ENCODE measurements around the gene RGL2.

- TF ChIP-seq CTCF (IDR thresholded peaks at IDR 0.05) (peak; percentile 81), MAX (IDR thresholded peaks at IDR 0.05) (no peak), POLR2A (IDR thresholded peaks at IDR 0.05; ENCODE audit: low read length) (no peak), POLR2AphosphoS2 (conservative IDR thresholded peaks at IDR 0.05; ENCODE audit: low read length) (no peak), JUN (IDR thresholded peaks at IDR 0.05) (no peak), FOSB (CRISPR knock-in tag; IDR thresholded peaks at IDR 0.05) (no peak), ZSCAN20 (CRISPR knock-in tag; IDR thresholded peaks at IDR 0.05) (no peak), GATA3 (IDR thresholded peaks at IDR 0.05; ENCODE audit: borderline replicate concordance) (no peak), CHD2 (IDR thresholded peaks at IDR 0.05; ENCODE audit: low read length, partially characterized antibody) (no peak), MAFK (IDR thresholded peaks at IDR 0.05; ENCODE audit: partially characterized antibody) (no peak), ZNF302 (CRISPR knock-in tag; IDR thresholded peaks at IDR 0.05) (no peak), HOXA7 (CRISPR knock-in tag; IDR thresholded peaks at IDR 0.05) (no peak), CEBPB (IDR thresholded peaks at IDR 0.05) (no peak)
Observed at GRCh38 chr6:33247977-33248642, 50.6 kb downstream of the RGL2 start.

Data from A549 (cell line).